ENCODE results near the gene ITPK1.

GRCh38 chr14:92953526-92953925 lies 162.2 kb downstream of the ITPK1 start:
- no peak for TF ChIP-seq REST (IDR thresholded peaks at IDR 0.05; ENCODE audit: insufficient read depth in 1 of 2, low read depth in 2 of 2, low read length in 2 of 2)
- no peak for TF ChIP-seq POLR2AphosphoS5 (IDR thresholded peaks at IDR 0.05; ENCODE audit: low read depth, low read length)
- no peak for TF ChIP-seq TAF1 (IDR thresholded peaks at IDR 0.05; ENCODE audit: borderline replicate concordance, insufficient read depth, low read length)

Data from PFSK-1 (cell line).